Measurements from ENCODE around the gene RDH13.
A peak's percentile ranks its signal among the peaks of the same experiment; 100 is the strongest.

The RDH13 gene

DNA sequence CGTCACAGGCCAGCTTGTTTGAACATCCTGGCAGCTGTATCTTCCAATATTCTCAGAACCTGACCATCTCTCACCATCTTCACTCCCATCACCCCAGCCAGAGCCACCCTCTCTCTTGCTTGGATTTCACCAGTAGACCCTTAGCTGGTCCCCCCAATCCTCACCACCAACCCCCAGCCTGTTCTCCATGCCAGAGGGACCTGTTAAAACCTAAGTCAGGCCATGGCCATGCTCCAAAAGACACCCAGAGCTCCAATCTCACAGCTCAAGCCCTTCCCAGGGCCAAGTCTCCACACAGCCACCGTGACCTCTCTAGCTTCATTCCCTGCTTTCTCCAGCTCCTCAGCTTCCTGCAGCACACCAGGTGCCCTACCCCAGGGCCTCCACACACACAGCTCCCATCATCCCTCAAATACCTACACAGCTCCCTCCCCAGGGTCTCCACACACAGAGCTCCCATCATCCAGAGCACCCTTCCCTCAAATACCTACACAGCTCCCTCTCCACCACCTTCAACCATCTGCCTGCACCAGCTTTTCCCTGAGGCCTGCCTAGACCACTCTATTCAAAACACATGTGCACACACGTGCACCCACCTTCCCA lies 26.5 kb upstream of the RDH13 start:
- Histone ChIP-seq H3K27ac (no peak overlapping the region), H3K9me3 (ENCODE audit: severe bottlenecking) (no peaks in the 10 kb centered on the region), H3K36me3 (peaks cover 5% of the 10 kb centered on the region), H3K27me3 (ENCODE audit: insufficient read depth, low read depth, severe bottlenecking) (no peaks in the 10 kb centered on the region), H3K4me3 (ENCODE audit: low read depth, low read length) (no peak overlapping the region)
- DNase-seq, result no peak
- TF ChIP-seq, protein P1, sequence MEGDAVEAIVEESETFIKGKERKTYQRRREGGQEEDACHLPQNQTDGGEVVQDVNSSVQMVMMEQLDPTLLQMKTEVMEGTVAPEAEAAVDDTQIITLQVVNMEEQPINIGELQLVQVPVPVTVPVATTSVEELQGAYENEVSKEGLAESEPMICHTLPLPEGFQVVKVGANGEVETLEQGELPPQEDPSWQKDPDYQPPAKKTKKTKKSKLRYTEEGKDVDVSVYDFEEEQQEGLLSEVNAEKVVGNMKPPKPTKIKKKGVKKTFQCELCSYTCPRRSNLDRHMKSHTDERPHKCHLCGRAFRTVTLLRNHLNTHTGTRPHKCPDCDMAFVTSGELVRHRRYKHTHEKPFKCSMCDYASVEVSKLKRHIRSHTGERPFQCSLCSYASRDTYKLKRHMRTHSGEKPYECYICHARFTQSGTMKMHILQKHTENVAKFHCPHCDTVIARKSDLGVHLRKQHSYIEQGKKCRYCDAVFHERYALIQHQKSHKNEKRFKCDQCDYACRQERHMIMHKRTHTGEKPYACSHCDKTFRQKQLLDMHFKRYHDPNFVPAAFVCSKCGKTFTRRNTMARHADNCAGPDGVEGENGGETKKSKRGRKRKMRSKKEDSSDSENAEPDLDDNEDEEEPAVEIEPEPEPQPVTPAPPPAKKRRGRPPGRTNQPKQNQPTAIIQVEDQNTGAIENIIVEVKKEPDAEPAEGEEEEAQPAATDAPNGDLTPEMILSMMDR (IDR thresholded peaks at IDR 0.05; ENCODE audit: low read depth, low read length), result no peak

DNA sequence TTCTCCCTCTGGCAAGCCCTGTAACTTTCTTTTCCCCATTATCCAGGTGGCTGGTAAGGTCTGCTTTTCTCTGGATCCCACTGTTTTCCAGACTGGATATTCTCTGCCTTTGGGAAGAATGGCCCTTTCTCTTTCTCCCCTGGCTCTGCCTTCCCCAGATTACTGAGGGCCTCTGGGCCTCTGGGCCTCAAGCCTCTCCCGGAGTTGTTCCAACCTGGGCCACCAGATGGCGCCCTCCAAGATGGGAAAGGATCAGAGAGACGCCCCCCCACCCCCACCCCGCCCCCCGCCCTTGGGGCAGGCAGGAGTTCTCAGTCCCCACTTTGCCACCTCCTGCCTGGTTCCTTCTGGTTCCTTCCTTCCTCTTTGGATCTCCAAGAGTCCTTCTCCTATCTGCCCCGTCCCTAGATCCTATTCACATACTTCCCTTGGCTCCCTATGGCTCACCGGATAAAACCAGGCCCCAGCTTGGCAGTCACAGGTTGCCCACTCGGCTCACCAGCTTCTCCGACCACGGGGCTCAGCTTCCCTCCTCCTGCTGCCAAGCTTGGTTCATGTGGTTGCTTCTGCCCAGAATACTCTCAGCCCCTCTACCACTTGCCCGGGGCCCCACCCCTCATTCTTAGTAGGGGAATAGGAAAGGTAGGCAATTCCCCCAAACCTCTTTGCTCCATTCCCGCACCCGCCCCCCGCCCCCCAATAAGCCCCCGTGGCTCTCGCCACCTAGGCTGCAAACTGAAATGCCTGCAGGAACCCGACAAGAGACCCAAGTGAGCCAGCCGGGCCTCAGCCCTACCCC lies 25.8 kb upstream of the RDH13 start:
- H3K36me3 ChIP-seq, result peaks cover 3% of the 10 kb centered on the region; the same call in 1 of the 2 replicates
- no peak overlapping the region for H3K4me3 ChIP-seq (ENCODE audit: low read depth, low read length)
- TF ChIP-seq, protein P1 (IDR thresholded peaks at IDR 0.05; ENCODE audit: low read depth, low read length), result peak; percentile 53
- peak; percentile 93 for DNase-seq
- H3K27me3 ChIP-seq (ENCODE audit: insufficient read depth, low read depth, severe bottlenecking), result no peaks in the 10 kb centered on the region
- H3K9me3 ChIP-seq (ENCODE audit: severe bottlenecking), result no peaks in the 10 kb centered on the region
- H3K27ac ChIP-seq, result no peak overlapping the region

DNA sequence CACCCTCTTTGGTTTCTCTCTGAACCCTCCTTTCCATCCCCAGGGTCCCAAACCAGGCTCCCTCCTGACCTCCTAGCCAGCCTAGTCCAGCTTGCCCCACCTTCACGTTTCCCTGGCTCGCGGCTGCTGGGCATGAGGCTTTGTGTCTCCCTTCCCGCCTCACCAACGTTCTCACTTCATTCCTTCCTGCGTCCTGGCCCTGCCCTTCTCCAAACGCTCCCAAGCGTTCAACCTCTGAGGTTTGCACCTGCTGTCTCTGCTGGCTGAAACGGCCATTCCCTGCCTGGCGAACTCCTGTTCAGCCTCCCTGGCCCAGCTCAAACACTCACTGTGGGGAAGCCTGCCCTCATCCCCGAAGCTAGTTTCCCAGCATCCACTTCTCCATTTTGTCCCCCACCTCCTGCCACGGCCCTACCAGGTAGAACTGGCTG lies 25.1 kb upstream of the RDH13 start:
- Histone ChIP-seq H3K4me3 (ENCODE audit: low read depth, low read length) (no peak overlapping the region), H3K27me3 (ENCODE audit: insufficient read depth, low read depth, severe bottlenecking) (no peaks in the 10 kb centered on the region), H3K27ac (no peak overlapping the region), H3K36me3 (peaks cover 3% of the 10 kb centered on the region; the same call in 1 of the 2 replicates), H3K9me3 (ENCODE audit: severe bottlenecking) (no peaks in the 10 kb centered on the region)
- TF ChIP-seq, protein P1 (IDR thresholded peaks at IDR 0.05; ENCODE audit: low read depth, low read length), result no peak
- DNase-seq, result no peak

DNA sequence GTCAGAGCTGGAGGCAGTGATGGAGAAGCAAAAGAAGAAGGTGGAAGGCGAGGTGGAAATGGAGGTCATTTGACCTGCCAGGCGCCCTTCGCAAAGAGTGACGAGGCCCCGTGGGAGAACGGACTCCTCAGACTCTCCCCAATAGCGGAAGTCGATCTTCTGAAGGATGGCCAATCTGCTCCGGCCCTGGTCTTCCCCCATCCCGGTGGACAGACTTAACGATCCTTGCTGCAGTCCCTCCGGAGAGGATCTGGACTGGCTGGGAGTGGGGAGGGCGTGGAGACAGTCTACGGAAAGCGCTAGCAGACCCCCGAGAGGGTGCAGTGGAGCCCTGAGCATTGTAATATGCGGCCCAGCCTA lies 24.6 kb upstream of the RDH13 start:
- peaks cover 3% of the 10 kb centered on the region; the same call in 1 of the 2 replicates for H3K36me3 ChIP-seq
- peak overlapping the region; percentile 58 for H3K4me3 ChIP-seq (ENCODE audit: low read depth, low read length)
- TF ChIP-seq, protein P1 (IDR thresholded peaks at IDR 0.05; ENCODE audit: low read depth, low read length), result no peak

DNA sequence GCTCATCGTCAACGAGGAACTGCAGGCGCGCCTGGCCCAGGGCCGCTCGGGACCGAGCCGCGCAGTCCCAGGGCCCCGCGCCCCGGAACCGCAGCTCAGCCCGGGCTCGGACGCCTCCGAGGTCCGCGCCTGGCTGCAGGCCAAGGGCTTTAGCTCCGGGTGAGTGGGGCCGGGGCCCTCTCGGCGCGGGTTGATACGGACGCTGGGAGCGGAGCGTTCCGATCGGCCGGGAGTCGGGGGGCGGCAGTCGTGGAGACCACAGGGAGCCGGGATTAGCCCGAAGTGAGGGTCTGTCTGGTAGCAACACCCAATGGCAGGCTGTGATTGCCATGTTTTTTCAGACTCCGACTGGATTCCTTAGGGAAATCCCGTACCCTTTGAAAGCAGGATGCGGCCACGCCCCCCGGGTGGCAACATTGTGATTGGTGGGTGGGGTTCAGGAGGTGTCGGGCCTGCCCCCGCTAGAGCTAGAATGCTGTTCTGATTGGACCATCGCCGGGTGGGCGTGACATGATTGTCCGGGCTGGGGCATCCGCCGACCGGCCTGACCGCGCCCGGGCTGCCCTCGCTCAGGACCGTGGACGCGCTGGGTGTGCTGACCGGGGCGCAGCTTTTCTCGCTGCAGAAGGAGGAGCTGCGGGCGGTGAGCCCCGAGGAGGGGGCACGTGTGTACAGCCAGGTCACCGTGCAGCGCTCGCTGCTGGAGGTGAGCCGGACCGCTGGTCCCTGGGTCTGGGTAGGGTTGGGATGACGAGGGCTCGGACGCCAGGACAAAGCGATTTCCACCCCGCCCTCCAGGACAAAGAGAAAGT lies 24.0 kb upstream of the RDH13 start:
- Histone ChIP-seq H3K27ac (peak overlapping the region; percentile 7; the same call in 1 of the 2 replicates), H3K27me3 (ENCODE audit: insufficient read depth, low read depth, severe bottlenecking) (peaks cover 1% of the 10 kb centered on the region), H3K9me3 (ENCODE audit: severe bottlenecking) (no peaks in the 10 kb centered on the region), H3K36me3 (peaks cover 3% of the 10 kb centered on the region; the same call in 1 of the 2 replicates), H3K4me3 (ENCODE audit: low read depth, low read length) (peak overlapping the region; percentile 58)
- DNase-seq, result peak; percentile 98
- TF ChIP-seq, protein P1 (IDR thresholded peaks at IDR 0.05; ENCODE audit: low read depth, low read length), result no peak

More for the DNA sequence above, 24.6 kb upstream of the RDH13 start:
- Histone ChIP-seq H3K27me3 (ENCODE audit: insufficient read depth, low read depth, severe bottlenecking) (no peaks in the 10 kb centered on the region), H3K27ac (no peak overlapping the region), H3K9me3 (ENCODE audit: severe bottlenecking) (no peaks in the 10 kb centered on the region)
- no peak for DNase-seq
